OCI-LY7 (cell line): ENCODE measurements around the gene KHDC4. TPM values are rescaled to one million over a fixed set of nuclear protein-coding genes. Genes with fewer than 3 reads are reported as not detected.

Experiments used
- BruUV-seq: library from RNA; stranded (reverse); fragments of 400-500 nt; replicated peaks from 2 replicates; lab custom pipeline; 2021; lab: Mats Ljungman, UMichigan
- CTCF ChIA-PET: fragments of 300-600 bp; sonication (Branson Sonifier 250); formaldehyde crosslinking; loops from one replicate; lab custom pipeline; 2022; ENCODE audit warnings: antibody characterized with exemption; ENCODE audit not compliant: unreplicated experiment; lab: Charles Lee
- POLR2A ChIA-PET: fragments of 300-600 bp; sonication (Branson Sonifier 250); formaldehyde crosslinking; loops from one replicate; lab custom pipeline; 2022; ENCODE audit warnings: antibody characterized with exemption; lab: Charles Lee
- DNase-seq: peaks from one replicate; pipeline ENCODE4 v3.0.0-alpha.2; 2015; ENCODE audit warnings: low spot score
- H2AFZ ChIP-seq: fragments of 200-600 bp; sonication (generic), shearing (Covaris generic); 2 replicates; pipeline ENCODE4 v1.6.1; 2014; ENCODE audit warnings: mild to moderate bottlenecking, antibody characterized with exemption, low read length, moderate library complexity
- H3K27ac ChIP-seq: fragments of 200-600 bp; sonication (generic); 2 replicates; pipeline ENCODE4 v1.5.1; 2014; ENCODE audit warnings: mixed run types, low read depth, mild to moderate bottlenecking, moderate library complexity, low read length, inconsistent platforms; ENCODE audit not compliant: poor library complexity, severe bottlenecking
- H3K36me3 ChIP-seq: fragments of 200-600 bp; sonication (generic); 2 replicates; pipeline ENCODE4 v1.6.1; 2014; ENCODE audit warnings: mild to moderate bottlenecking, antibody characterized with exemption, low read length, moderate library complexity, mixed read lengths; ENCODE audit not compliant: insufficient read depth
- H3K4me1 ChIP-seq: fragments of 200-600 bp; sonication (generic); 2 replicates; pipeline ENCODE4 v1.5.1; 2014; ENCODE audit warnings: mild to moderate bottlenecking, low read length; ENCODE audit not compliant: insufficient read depth, poor library complexity, severe bottlenecking
- H3K4me2 ChIP-seq: fragments of 200-600 bp; sonication (generic); 2 replicates; pipeline ENCODE4 v1.6.1; 2014; ENCODE audit warnings: mild to moderate bottlenecking, low read length
- H3K4me3 ChIP-seq: fragments of 200-600 bp; sonication (generic); 2 replicates; pipeline ENCODE4 v1.5.1; 2014; ENCODE audit warnings: mild to moderate bottlenecking, low read depth, low read length; ENCODE audit not compliant: poor library complexity, severe bottlenecking
- H3K79me2 ChIP-seq: fragments of 200-600 bp; sonication (generic); 2 replicates; pipeline ENCODE4 v1.6.1; 2016; ENCODE audit warnings: low read depth, mild to moderate bottlenecking, low read length, moderate library complexity, mixed read lengths; ENCODE audit not compliant: insufficient read depth
- H3K9me2 ChIP-seq: fragments of 200-600 bp; sonication (generic); 2 replicates; pipeline ENCODE4 v1.6.1; 2016; ENCODE audit warnings: mild to moderate bottlenecking, low read length, mixed read lengths; ENCODE audit not compliant: insufficient read depth
- H3K9me3 ChIP-seq: fragments of 200-600 bp; sonication (generic); 2 replicates; pipeline ENCODE4 v1.6.1; 2014; ENCODE audit warnings: mild to moderate bottlenecking, mixed run types, low read length, mixed read lengths
- H4K20me1 ChIP-seq: fragments of 200-600 bp; sonication (generic); 2 replicates; pipeline ENCODE4 v1.6.1; 2014; ENCODE audit warnings: mild to moderate bottlenecking, antibody characterized with exemption, low read length, moderate library complexity, mixed read lengths; ENCODE audit not compliant: insufficient read depth
- EZH2phosphoT487 ChIP-seq: fragments of 200-600 bp; sonication (generic); IDR thresholded peaks from 2 replicates; pipeline ENCODE4 v1.6.1; 2018; ENCODE audit warnings: low read depth, borderline replicate concordance, mild to moderate bottlenecking, mixed run types, antibody characterized with exemption, low read length, moderate library complexity, mixed read lengths
- intact Hi-C: fragments of 100-400 bp; cut with micrococcal nuclease; formaldehyde crosslinking; loops from one replicate; pipeline ENCODE4 v1.10.0; 2022; ENCODE audit not compliant: unreplicated experiment
- total RNA-seq, 2 experiments: library from RNA; depleted of rRNA in 1 of 2; stranded (reverse); fragments of >200 nt in 1 of 2; shearing (Covaris generic) in 1 of 2; gene quantifications; 2 replicates each; pipeline ENCODE4 v1.2.3, GENCODE V29; 2014 to 2022
- TF ChIP-seq, protein P1 (sequence below): fragments of 200-600 bp; sonication (generic); conservative IDR thresholded peaks from 2 replicates; pipeline ENCODE4 v1.5.1; 2014; ENCODE audit warnings: mild to moderate bottlenecking, antibody characterized with exemption, low read length, moderate library complexity, mixed read lengths

Gene KHDC4
- total RNA-seq, 2 experiments from 2014 or later, result 88.9 to 121 TPM

- ChIA-PET POLR2A (interaction anchor here (0.6 to 4.1 kb wide), 12 partner anchors 12 to 346 kb away, joined by 3 to 19 read pairs (median 3); partner anchors contain the start of gene ARHGEF2), CTCF (interaction anchor here (2.2 kb wide), 1 partner anchor 56 kb away, joined by 6 read pairs; no protein-coding TSS in a partner anchor)
- Histone ChIP-seq H3K27ac (peak overlapping the region; percentile 82), H3K4me3 (peak overlapping the region; percentile 87), H2AFZ (no peak overlapping the region), H3K4me2 (peak overlapping the region; percentile 74), H3K9me3 (no peaks in the 10 kb centered on the region), H3K36me3 (peaks cover 54% of the 10 kb centered on the region), H3K4me1 (peaks cover 50% of the 10 kb centered on the region), H3K9me2 (no peaks in the 10 kb centered on the region), H4K20me1 (peaks cover 24% of the 10 kb centered on the region), H3K79me2 (peaks cover 53% of the 10 kb centered on the region)
- peak; percentile 54 for DNase-seq
- intact Hi-C loops, result loop anchor here (2.0 kb wide), 2 partner anchors 75 to 121 kb away; partner anchors contain the start of genes LAMTOR2 and SYT11
- TF ChIP-seq EZH2phosphoT487, result no peak
- TF ChIP-seq, protein P1, sequence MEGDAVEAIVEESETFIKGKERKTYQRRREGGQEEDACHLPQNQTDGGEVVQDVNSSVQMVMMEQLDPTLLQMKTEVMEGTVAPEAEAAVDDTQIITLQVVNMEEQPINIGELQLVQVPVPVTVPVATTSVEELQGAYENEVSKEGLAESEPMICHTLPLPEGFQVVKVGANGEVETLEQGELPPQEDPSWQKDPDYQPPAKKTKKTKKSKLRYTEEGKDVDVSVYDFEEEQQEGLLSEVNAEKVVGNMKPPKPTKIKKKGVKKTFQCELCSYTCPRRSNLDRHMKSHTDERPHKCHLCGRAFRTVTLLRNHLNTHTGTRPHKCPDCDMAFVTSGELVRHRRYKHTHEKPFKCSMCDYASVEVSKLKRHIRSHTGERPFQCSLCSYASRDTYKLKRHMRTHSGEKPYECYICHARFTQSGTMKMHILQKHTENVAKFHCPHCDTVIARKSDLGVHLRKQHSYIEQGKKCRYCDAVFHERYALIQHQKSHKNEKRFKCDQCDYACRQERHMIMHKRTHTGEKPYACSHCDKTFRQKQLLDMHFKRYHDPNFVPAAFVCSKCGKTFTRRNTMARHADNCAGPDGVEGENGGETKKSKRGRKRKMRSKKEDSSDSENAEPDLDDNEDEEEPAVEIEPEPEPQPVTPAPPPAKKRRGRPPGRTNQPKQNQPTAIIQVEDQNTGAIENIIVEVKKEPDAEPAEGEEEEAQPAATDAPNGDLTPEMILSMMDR, result no peak
- BruUV-seq, result no TSS peak
Measured at GRCh38 chr1:155933591-155934096, 569 bp downstream of the KHDC4 start.

GRCh38 chr1:155932487-155932886 is 1.7 kb downstream of the KHDC4 start:
- Histone ChIP-seq H3K4me3 (peak overlapping the region; percentile 87), H3K36me3 (peaks cover 65% of the 10 kb centered on the region), H3K9me3 (no peaks in the 10 kb centered on the region), H3K4me2 (peak overlapping the region; percentile 74), H3K4me1 (peaks cover 42% of the 10 kb centered on the region), H4K20me1 (peaks cover 24% of the 10 kb centered on the region), H3K27ac (no peak overlapping the region), H3K79me2 (peaks cover 63% of the 10 kb centered on the region), H2AFZ (no peak overlapping the region), H3K9me2 (no peaks in the 10 kb centered on the region)
- no peak for TF ChIP-seq EZH2phosphoT487
- TF ChIP-seq, protein P1, result no peak
- BruUV-seq, result no TSS peak
- POLR2A ChIA-PET, result interaction anchor here (0.8 to 4.1 kb wide), 8 partner anchors 15 to 88 kb away, joined by 3 to 19 read pairs (median 4); partner anchors contain the start of genes GON4L and SSR2
- intact Hi-C loops, result no loop called here
- no peak for DNase-seq
- CTCF ChIA-PET, result no interaction called here

DNA sequence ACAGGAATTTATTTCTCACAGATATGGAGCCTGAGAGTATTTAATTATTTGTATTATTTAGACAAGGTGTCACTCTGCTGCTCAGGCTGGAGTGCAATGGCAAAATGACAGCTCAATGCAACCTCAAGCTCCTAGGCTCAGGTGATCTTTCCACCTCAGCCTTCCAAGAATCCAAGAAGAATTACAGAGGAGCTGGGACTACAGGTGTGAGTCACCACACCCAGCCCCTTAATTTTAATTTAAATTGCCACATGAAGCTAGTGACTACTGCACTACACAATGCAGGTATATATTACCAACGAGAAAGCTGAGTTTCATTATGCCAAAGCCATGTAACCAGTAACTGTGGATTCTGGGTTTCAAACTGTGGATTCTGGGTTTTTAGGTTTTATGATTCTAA is 2.1 kb downstream of the KHDC4 start:
- DNase-seq, result no peak
- H2AFZ ChIP-seq, result no peak overlapping the region
- no peak overlapping the region for H3K27ac ChIP-seq
- H3K4me3 ChIP-seq, result peak overlapping the region; percentile 87
- no peaks in the 10 kb centered on the region for H3K9me3 ChIP-seq
- peaks cover 64% of the 10 kb centered on the region for H3K79me2 ChIP-seq
- H3K36me3 ChIP-seq, result peaks cover 69% of the 10 kb centered on the region
- peaks cover 24% of the 10 kb centered on the region for H4K20me1 ChIP-seq
- POLR2A ChIA-PET, result interaction anchor here (0.8 to 4.1 kb wide), 6 partner anchors 15 to 89 kb away, joined by 3 to 19 read pairs (median 6); partner anchors contain the start of genes GON4L and SSR2
- intact Hi-C loops, result no loop called here
- H3K4me2 ChIP-seq, result peak overlapping the region; percentile 74
- CTCF ChIA-PET, result no interaction called here
- TF ChIP-seq EZH2phosphoT487, result no peak
- TF ChIP-seq, protein P1, result no peak
- peaks cover 42% of the 10 kb centered on the region for H3K4me1 ChIP-seq
- H3K9me2 ChIP-seq, result no peaks in the 10 kb centered on the region
- no TSS peak for BruUV-seq
